HG03469 (cell line): ENCODE measurements around the gene ANKRD6.

Experiments
- ATAC-seq: cut with Tn5 transposase; IDR thresholded peaks from one replicate; pipeline ENCODE4 v1.9.1; 2021; ENCODE audit warnings: mild to moderate bottlenecking, moderate library complexity, moderate number of reproducible peaks; ENCODE audit not compliant: unreplicated experiment

ANKRD6 gene

DNA sequence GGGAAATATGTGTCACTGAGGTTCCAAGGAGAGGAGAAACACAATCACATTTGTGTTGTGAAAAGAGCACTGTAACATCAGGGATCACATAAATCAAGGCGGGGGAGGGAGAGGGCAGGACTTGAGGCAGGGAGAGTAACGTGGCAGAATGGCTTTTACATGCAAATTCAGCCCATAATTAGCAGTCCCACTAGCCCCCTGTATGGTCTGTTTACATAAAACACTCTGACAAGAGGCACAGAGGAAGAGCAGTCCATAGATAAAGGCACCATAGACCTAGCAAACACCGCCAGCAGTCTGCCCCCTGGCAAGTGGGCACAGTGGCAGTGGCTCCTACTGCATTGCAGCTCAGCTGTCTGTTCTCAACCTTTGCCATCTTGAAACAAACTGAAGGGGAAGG is 122.9 kb downstream of the ANKRD6 start:
- no peak for ATAC-seq

GRCh38 chr6:89559487-89559886 is 126.5 kb downstream of the ANKRD6 start:
- ATAC-seq: no peak

GRCh38 chr6:89562093-89562973 is 129.4 kb downstream of the ANKRD6 start:
- ATAC-seq: no peak

GRCh38 chr6:89563866-89564265 is 130.9 kb downstream of the ANKRD6 start:
- ATAC-seq: no peak

DNA sequence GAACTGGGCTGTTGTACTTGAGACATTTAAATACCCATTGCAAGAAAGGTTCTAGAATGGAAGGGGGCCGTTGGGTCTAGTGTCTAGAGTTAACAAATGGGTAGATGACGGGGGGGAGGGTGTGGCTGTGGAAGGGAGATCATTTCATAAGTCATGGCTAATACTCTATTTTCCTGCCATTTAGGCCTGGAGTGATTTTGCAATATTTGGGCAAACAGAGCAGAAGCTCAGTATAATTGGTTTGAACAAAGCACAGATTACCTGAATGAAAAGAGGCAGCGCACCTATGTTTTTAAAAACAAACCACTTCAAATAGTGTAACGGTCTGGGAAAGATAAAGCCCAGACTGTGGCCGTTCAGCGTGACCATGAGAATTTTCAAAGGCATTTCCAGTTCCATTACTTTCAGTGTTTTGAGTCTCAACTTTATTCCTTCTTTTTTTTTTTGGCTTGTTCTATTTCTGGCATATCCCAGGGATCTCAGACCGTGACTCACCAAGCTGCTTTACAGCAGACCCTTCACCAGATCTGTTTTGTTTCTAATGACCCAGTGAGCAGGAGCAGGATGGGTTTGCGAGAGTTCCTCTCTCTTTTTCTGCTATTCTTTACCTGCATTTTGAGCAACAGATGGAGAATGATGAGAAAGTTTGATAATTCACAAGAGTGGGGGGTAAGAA is 131.9 kb downstream of the ANKRD6 start:
- ATAC-seq: no peak

DNA sequence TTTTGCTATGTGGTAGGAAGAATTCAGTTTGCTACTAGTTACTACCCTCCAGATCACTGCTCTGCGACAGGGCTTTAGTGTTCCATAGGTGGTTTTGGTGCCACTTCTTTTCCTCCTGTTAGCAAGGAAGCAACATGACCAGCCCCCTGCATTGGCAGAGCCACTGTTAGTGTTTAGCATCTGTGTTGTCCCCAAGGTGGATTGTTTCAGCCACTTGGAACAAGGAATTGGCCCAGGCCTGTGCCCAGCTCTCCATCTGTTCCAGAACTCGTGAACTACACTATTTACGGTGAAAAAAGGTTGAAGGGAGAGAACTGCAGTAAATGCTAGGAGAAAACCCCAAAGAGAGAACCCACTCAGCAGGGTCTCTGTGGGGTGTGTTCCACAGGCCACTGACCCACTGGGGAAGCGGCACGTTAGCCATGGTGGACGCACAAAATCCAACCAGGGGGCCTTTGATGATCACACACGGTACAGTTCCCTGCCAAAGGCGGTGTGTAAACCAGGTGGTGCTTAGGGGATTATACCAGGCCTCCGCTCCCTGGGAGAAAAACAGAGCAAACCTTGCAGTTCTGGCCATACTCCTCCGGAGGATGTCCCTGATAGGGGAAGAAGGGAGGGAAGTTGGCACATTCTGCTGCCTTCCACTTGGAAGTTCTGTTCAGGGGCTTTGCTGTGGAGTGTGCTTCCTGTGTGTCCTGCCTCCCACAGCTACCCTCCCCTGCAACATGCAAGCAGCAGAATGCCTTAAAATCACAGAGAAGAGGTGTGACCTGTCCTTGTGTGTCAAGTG is 133.3 kb downstream of the ANKRD6 start:
- no peak for ATAC-seq

GRCh38 chr6:89566930-89567629 is 134.1 kb downstream of the ANKRD6 start:
- no peak for ATAC-seq

- no peak for ATAC-seq
Observed at GRCh38 chr6:89567630-89568390, 134.9 kb downstream of the ANKRD6 start.

DNA sequence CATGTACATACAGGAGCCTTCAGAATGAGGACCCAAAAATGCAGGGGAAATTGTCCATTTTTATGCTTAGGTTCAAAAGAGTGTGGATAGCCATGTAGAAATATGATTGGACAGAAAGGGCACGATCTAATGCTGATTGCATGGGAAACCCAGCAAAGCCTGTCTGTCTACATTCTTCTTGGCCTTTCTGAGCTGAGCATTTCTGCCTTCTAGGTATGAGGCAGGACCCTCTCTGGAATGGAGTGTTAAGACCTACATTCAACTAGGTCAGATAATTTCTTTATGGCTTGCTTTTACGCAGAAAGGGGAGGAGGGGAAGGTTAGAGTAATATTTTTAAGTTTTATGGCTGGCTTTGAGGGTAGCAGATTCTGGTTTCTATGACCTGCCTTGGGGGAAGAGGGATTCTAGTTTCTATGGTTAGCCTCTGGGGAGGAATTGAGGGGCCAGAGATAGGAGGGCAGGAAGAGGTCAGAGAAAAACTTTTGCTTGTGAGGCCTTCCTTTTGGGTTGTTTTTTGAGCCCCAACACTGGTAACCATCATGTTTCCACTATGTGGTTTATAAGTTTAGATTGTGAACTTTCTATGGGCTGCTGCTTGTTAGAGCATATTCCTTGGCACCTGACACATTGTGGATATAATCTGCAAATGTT is 142.1 kb downstream of the ANKRD6 start:
- no peak for ATAC-seq

GRCh38 chr6:89575562-89575960 is 142.6 kb downstream of the ANKRD6 start:
- ATAC-seq: no peak

DNA sequence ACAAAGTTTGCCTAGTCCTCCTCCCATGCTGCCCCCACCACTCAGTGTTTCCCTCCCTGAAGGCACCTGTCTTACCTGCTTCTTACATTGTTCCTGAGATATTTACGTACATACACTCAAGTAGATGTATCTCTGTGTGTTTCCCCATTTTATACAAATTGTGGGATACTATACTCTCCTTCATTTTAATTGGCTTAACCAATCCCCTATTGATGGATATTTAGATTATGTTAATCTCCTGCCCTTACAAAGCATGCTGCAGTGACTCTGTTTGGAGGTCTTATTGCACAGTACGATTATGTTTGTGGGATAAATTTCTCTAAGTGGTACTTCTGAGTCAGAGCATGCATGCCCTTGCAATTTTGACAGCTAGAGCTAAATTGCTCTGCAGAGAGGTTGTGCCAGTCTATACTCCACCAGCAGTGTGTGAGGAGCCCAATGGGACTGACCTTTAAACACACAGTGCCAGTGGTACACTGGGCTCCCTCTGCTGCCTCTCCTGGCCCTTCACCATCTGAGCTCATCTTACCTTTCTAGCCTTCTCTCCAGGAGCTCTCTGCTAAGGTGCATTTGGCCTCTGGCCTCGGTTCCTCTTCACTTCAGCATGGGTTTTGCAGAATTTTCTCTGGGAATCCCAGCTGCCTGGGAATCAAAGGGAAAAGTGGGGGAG is 148.2 kb downstream of the ANKRD6 start:
- no peak for ATAC-seq

DNA sequence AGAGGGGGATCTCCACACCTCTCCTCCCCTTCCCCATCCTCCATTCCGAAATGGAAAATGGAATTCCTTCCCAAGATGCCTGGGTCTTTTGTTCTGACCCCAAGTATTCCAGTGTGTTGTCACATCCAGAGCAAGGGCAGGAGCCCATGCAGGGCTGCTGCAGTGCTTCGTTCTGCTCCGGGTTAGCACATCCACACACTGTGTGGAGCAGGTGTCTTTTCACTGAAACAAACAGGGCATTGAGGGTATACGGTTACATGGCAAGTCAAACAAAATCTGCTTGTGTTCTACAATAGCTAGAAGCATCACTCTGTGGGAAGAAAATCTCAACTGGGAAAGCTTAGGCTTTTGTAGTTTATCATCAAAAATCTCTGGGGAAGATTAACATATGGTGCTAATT is 148.7 kb downstream of the ANKRD6 start:
- no peak for ATAC-seq

- no peak for ATAC-seq
Observed at GRCh38 chr6:89582669-89583325, 149.8 kb downstream of the ANKRD6 start.

DNA sequence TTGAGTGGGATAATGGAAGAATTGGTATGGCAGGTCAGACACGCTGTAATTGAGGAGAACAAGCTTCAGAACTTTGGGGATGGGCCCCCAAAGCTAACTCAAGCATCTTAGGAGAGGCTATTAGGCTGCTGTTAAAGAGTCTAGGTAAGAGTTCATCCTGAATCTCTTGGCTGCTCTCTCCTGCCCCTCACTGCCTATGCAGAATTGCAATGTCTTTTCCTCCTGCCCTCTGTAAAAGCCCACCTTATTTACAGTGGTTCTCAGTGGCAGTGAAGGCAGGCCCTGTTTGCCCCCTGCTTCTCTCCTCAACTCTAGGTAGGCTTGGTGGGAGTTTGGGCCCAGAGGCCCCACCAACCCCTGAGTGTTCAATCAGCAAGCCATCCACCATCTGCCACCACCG is 150.6 kb downstream of the ANKRD6 start:
- no peak for ATAC-seq

GRCh38 chr6:89584539-89584938 is 151.6 kb downstream of the ANKRD6 start:
- ATAC-seq: no peak

DNA sequence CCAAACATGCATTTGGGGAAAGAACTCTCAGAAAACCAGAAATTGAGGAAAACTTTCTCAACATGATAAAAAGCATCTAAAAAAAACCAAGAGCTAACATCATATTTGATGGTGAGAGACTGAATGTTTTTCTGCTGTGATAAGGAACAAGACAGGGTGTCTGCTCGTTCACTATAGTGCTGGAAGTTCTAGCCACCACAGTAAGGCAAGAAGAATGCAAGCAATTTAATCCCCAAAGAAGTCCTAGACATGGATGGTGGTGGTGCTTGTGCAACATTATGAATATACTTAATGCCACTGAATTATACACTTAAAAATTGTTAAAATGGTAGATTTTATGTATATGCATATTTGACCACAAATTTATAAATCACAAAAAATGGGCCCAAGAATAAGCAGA is 152.2 kb downstream of the ANKRD6 start:
- no peak for ATAC-seq

DNA sequence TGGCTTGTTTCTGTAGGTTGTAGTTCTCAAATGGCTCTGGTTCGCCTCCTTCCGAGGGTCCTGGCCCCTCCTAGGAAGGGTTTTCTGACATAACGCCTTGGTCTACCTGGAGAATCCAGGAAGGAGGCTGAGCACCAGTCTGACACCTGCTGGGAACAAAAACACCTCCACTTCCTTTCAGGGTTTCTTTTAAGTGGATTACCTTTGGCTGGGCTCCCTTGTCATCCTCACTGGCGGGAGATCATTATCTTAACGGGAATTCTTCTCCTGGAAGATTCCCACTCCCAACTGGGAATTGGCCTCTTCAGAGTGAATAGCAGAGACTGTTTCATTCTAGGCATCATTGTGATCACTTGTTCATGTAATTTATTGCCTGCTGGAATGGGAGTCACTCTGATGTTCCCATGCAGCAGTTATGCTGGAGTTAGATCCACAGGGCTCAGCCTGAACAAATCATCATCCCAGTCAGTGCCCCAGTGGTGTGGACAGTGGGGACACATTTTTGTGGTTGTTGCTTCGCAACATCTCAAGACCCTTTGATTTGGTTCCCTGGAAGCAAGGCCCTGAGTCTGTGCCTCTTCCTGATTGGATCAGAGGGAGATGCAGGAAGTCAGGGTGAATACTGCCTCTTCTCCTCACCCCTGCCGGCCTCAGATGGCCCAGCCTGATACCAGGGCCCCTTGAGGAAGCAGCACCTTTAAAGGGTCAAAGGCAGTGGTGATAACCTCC is 156.5 kb downstream of the ANKRD6 start:
- ATAC-seq: no peak

DNA sequence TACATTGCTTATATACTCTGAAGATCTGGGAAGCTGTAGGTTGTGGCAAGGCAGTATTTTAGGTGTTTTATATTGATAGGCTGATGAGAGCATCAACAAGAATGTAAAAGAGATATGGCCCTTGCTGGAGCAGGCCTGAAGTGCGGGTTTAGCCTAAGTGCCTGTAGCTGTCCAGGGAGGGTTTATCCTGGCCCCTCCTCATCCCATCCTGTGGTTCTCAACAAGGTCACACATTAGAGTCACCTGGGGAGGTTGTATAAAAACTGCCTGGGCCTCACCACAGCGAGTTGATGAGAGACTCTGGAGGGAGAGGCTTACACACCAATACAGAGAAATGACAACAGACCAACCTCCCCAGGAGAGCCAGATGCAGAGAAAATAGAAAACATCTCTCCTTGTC is 157.2 kb downstream of the ANKRD6 start:
- no peak for ATAC-seq
